SKM-1 (cell line): ENCODE results near the gene SLC18A2.
A peak's percentile ranks its signal among the peaks of the same experiment; 100 is the strongest.

Source experiments
- DNase-seq: peaks from one replicate; lab custom pipeline; 2025; ENCODE audit not compliant: unreplicated experiment; lab: John Stamatoyannopoulos, UW

The SLC18A2 gene

DNA sequence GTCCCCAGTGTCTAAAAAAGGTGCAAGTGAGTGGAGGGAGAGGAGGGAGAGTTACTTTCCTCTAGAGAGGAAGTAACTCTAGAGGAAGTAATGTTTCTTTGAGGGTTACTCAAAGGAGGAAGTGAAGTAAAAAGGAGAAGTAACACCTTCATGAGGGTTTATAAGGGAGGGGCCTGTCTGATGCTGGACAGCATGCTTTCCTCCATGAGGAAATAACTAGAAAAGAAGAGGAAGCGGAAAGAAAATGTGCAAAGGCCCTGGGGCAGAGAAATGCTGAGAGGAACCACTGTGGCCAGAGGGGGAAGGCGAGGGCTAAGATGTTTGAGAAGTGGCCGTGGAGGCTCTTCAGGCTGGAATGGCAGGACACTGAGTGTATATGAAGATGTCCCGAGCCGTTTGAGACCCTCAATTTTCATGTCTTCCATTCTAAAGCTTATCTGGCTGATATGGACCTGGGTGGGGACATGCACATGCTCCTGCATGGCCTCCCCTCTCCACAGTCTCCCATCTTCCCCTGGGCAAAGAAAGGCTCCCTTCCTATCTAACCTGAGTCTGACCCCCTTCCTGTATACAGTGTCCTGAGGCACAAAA is 3.4 kb upstream of the SLC18A2 start:
- peak; percentile 99 for DNase-seq

DNA sequence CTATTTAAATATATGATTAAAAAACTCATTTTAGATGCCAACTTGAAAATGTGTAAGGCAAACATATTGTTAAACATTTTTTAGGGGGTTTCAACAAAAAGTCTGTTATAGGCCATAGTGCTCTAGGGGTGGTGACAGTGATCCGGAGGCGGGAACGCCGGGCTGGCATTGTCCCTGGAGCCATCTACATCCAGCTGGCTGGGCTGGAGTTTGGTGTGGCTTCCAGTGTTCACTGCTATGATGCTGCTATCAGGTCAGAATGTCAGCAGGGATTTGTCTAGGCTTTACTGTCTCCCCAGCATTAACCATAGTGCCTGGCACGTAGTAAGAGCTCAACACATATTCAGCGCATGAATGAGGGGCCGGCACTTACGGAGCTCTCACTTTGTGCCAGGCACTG is 1.9 kb upstream of the SLC18A2 start:
- DNase-seq: no peak

DNA sequence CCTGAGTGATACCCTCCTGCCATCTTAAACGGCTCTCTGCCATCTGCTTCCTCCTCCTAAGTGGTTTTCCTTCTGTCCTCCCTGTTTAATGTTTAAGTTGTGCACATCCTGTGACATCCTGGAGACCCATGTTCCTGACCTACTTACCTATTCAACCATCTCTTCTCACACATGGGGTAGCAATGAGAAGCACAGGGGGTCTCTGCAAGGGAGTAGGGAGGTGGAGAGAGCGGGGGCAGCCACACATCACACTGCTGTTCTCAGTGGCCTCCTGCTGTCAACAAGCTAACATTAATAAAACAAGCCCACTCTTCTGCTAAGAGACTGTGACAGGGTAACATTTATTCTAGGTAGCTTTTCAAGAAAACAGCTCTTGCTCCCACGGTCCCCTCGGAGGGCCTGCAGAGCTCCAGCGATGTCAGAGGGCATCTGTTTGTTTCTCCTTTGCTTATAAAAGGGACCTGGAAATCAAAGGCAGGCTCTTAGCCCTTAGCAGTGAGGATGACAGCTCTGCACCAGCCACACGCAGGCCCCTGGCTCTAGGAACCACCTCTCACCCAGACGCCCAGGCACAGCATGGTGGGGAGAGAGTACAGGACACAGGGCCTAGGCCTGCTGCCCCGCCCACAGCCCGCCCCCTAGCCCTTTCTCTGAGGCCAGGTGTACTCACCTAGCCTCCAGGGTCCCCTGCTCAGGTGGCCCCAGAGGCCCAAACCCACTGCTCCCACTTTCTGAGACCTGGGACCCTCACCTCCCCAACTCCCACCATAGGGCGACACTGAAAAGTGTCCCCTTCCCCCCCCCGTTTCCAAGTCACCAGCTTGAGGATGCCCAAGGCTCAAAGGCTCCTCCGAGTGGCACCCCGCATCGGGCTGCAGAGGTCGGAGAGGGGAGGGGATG is 943 bp upstream of the SLC18A2 start:
- no peak for DNase-seq

DNA sequence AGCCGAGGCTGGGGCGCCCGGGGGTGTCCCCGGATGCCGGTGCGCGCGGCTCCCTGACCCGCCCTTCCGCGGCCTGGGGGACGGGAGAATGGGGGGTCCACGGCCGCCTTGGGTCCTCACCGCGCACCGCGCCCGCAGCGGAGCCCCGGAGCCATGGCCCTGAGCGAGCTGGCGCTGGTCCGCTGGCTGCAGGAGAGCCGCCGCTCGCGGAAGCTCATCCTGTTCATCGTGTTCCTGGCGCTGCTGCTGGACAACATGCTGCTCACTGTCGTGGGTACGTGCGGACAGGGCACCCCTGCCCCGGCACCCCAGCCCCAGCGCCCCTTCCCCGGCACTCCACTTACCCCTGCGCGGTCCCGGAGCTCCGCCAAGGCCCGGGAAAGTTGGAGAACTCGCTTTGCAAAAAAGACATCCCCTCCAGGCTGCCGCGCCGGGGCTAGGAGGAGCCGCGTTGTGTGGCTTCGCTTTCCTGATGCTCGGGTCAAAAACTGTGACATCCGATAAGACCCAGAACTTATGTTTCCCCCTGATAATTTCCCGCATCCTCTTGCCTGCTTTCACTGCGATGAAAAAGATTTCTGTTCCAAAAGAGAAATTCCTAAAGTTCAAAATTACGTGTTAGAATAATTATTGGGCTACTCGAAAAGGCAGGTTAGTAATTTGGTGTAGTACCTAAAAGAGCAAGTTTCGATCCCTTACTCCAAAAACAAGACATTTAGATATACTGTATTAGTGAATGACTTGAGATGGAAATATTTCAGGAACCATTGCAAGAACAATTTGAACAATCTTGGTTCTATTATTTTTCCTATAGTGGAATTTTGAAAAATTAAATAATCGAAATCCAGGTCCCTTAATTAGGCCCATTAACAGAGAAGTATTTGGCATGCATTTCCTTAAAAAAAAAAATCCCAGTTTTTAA is 888 bp downstream of the SLC18A2 start:
- no peak for DNase-seq

DNA sequence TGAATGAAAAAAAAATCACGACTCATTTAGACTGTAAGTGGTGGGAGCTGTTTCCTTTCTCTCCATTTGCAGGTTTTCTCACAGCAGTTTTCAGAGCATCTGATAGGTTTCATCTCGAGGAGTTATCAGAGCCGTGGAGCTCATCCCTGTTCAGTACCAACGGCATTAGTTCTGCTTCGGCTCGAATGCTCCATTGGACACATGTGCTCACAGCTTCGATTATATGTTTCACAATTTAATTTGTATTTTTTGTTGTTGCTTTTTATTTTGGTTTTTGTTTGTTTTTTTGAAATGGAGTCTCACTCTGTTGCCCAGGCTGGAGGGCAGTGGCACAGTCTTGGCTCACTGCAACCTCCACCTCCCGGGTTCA is 1.5 kb downstream of the SLC18A2 start:
- no peak for DNase-seq

DNA sequence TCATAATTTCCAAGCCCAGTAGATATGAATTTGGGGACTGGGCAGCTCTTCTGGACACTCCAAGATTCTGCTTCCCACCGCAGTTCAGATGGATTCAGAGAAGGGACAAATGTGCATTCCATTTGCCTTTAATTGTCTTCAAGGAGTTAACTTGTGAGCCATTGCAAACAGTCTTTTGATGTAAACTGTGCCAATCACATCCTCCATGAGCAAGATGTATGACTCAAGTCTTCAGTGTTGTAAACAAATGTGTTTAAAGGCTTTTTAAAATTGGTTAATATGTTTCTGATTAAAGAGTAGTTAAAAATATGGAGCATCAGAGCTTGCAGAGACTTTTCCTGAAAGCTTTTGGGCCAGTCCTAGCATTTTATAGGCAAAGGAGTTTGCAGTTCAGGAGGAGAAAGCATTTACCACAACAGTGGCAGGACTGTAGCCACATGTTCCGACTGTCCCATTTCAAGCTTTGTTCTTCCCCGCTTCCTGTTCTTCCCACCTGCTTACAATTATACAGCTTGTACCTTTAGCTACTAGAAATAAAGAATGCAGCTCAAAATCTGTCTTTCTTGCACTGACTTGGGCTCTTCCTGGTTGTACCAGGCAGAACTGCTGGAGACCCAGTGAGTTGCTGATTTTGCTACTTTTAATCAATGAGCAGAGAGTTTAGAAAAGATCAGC is 6.2 kb downstream of the SLC18A2 start:
- no peak for DNase-seq

DNA sequence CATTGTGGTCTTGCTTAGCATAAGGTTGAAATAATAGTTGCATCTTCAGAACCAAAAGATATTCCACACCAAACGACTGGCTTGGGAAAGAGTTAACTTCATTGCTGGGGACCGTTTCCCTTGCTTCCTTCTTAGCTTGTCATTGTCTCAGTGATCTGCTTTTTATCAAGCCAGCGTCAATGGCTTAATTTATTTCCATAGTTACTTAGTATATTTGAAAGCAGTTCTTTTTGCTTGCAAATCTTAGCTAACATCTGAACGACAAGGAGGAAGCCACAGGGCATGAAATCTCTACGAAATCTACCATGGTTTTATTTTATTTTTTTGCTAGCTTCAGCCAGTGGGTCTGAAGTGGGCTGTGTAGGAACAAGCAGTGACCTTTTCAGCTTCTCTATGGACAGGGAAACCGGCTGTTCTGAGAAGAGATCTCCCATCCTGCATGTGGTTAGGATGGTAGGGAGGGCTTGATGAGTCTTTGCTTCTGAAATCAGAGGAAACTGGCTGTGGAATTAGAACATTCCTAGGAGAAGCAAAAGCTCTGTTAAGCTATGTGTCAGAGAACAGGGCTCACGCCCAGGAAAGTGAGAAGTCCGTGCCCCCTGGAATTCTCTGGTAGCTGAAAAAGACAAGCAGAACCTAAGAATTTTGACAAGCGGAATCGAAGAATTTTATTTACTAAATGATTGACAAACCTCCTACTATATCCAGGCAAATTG is 8.0 kb downstream of the SLC18A2 start:
- DNase-seq: no peak

DNA sequence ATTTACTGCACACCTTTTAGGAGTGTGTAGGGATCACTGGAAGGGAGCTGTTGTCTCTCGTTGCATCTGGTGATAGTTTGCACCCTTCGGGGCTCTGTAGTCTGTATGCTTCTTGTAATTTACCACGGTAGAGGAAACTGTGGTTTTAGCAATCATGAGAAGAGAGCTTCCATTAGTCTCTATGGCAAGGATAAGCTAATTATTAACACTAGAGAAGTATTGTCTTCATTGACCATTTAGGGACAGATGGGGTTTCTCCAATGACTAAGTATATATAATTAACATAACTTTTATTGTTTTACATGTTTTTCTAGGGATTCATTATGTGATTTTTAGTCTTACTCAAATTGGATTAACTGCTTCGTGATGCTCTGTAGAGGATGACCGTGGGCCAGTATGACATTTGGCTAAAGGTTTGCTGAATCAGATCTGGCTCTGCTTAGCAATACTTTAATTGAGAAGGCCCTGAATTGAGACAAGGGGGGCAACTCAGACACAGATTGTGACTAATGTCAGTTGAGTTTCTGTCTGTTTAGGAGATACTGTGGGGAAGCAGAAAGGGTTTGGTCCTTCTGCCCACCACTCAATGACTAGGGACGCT is 8.7 kb downstream of the SLC18A2 start:
- DNase-seq: peak; percentile 20

DNA sequence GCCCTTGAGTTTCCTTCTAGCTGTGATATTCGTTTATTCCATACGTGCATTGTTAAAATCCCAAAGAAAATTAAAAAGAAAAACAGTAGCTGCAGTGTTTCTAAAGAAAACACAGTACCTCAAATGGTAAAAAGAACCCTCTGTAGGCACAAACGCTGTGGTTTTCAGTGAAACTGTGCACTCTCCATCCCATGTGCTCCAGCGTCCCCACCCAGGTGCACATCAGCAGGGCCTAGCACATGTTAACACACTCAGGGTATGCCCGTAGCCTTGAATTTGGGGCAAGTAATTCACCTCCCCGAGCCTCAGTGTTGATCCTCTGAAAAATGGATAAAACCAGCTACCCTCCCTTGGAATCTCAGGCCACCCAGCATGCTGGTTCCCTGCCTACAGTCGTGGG is 9.5 kb downstream of the SLC18A2 start:
- no peak for DNase-seq

DNA sequence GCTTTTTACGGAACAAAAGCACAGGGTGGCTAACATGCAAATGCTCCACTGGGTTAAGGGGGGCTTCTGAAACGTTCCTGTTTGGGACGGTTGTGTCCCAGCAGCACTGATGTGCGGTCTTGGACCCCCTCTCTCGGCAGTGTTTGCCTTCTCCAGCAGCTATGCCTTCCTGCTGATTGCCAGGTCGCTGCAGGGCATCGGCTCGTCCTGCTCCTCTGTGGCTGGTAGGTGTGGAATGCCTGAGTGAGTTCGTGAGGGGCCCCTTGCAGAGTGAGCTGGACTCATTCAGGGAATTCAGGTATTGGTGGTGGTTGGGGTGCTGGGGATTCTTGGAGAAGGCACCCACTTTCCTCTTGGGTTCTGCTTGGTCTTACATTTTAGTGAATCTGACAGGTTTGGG is 13.0 kb downstream of the SLC18A2 start:
- DNase-seq: no peak

DNA sequence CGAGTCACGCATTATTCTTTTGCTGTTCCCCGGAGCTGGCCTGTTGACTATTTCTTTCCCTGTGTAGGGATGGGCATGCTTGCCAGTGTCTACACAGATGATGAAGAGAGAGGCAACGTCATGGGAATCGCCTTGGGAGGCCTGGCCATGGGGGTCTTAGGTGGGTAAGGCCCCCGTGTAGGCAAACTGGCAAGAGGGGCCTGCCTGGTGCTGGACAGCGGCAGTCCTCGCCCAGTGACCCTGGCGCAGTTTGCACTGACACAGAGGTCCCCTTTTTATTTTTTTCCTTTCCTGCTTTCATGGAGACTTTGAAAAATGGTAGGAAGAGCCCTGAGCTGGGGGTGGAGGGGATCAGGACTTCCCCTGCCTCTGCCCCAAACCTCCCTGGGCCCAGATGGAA is 13.4 kb downstream of the SLC18A2 start:
- DNase-seq: no peak

DNA sequence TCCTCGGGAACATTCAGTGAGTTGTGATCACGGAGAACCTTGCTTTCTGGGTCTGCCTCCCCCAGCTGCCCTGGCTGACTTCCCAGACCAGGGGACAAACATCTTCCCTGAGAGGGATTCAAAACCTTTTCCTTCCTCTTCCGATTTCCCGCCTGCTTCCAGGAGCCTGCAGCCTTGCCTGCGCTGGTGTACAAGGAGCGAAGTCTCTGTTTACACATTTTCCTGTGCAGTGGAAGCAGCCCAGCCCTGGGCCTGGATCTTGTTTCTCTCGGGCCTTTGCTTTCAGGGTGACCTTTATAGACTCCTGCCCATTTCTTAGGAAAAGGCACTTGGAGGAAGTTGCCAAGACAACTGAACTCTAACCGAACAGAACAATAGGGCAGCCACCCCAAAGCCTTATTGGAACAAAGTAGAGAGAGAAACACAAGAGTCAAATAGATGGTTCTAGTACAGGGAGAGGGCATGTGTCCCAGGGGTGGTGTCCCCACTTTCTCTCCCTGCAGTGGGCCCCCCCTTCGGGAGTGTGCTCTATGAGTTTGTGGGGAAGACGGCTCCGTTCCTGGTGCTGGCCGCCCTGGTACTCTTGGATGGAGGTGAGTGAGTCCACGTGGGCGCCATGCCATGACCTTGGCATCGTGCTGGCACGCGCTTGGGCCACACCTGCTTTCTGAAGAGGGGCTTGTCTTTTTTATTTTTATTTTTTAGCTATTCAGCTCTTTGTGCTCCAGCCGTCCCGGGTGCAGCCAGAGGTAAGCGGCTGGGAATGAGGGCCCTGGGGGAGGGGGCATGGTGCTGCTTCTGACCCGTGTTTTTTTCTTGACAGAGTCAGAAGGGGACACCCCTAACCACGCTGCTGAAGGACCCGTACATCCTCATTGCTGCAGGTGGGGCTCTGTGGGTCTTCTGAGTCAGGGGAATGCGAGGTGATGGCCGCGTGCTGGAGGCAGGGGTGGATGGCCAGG is 14.1 kb downstream of the SLC18A2 start:
- no peak for DNase-seq

DNA sequence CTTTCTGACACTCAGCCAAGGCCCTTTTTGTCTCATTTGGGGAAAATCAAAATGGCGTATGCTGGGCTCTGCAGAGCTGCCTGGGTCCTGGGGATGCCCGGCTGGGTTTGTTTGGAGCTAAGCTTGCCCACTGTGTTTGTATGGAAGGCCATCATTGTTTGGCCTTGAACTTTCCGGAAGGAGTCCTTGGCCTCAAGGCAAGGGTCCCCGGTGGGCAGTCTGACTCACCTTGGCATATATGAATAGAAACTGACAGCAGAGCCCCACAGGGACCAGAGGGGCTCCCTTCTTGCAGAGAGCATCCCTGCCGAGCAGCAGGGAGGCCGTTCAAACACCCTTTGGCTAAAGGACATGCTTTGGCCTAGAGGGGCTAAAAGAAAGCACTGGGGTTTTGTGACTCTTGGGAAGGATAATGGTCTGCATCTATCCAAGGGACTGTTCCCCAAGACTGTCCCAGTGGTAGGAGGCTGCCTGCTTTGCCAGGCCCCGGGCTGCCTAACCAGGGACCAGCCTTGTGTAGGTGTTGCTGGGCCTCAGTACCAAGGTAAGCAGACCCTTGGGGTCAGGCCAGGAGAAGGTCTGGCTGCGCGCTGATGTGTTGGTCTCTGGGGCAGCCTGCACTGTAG is 15.0 kb downstream of the SLC18A2 start:
- DNase-seq: no peak

DNA sequence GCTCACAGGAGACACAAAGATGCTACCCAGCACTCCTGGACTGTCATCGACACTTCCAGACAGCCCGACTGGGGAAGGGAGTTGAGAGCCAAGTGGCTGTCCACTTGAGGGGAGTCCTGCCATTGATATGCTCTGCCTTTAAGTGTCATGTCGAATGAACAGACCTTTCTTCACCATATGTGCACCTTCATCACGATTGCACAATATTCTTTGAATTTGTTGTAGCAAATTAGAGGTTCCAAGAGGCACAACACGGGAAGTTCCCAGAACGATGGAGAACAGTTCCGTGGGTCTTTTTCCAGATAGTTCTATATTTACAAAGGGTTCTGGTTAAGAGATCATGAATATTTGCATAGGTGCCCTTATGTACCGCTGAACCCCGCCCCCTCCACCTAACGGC is 16.0 kb downstream of the SLC18A2 start:
- DNase-seq: no peak

DNA sequence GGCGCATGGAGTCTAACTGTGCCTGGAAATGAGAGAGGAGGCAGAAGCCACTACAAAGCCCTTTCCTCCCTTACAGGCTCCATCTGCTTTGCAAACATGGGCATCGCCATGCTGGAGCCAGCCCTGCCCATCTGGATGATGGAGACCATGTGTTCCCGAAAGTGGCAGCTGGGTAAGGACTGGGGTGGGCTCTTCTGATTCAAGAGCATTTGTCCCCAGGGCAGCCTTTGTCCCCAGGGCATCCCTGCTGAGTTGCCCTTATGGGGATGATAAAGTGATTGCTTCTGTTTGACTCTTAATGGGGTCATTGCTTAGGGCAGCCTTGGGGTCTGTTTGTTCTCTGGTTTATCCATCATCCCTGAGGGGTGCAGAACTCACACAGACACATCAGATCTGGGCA is 16.8 kb downstream of the SLC18A2 start:
- DNase-seq: no peak

DNA sequence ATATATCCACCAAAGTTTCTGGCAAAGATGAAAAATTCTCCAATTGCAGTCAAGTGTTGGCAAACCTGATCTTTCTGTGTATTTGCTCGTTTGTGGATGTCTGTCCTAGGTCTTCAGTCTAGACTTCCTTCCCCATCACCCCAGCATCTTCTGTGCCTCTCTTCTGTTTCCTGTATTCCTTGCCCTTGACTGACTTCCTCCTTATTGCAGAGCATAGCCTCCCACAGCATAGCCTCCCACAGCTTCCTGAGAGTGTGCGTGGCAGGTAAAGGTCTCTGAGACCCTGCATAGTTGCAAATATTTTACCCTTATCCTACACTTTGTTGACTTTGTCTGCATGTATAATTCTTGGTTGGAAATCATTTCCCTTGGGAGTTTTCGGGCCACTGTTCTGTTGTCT is 18.4 kb downstream of the SLC18A2 start:
- DNase-seq: peak; percentile 88

DNA sequence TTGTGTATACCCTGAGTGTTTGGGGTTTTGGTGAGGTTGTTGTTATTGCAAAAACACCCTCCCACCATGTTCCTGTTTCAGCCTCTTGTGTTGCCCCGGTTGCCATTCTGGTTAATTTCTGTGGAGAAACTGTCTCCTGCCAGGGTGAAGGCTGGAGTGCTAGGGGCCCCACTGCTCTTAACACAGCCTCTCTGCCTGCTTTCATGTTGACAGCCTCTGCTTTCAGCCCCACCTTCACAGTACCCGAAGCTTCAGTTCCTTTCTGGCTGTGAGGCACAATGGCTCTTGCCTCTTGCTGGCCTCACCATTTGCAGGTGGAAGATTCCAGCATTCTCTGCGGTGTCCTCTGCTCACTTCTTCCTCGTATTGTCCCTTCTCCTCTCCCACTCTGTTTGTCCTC is 19.2 kb downstream of the SLC18A2 start:
- DNase-seq: peak; percentile 44

DNA sequence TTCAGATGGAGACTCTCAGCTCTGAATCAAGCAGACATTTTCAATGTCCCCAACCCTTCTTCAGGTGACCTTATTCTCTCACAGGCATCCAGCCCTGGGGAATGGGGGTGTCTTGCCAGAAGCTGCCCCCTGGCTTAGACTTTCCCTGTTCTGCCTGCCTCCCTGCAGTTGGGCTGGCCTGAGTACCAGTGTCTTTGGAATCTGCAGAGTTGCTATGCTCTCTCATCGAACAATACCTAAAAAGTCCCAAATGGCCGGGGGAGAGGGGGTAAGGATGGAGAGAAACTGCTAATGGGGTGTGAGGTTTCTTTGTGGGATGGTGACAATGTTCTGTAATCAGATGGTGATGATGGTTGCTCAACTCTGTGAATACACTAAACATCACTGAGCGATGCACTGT is 20.6 kb downstream of the SLC18A2 start:
- no peak for DNase-seq
